Caco-2 (cell line): ENCODE measurements around the gene TCEAL4. TPM values are rescaled to one million over a fixed set of nuclear protein-coding genes. Genes with fewer than 3 reads are reported as not detected.

ENCODE experiments used
- Bru-seq: library from RNA; stranded (reverse); fragments of 400-500 nt; gene quantifications from one replicate; lab custom pipeline; 2021; lab: Mats Ljungman, UMichigan
- BruChase-seq, 2 experiments: library from RNA; stranded (reverse); fragments of 400-500 nt; gene quantifications; one replicate each; lab custom pipeline; 2021; lab: Mats Ljungman, UMichigan
- BruUV-seq: library from RNA; stranded (reverse); fragments of 400-500 nt; replicated peaks from 2 replicates; lab custom pipeline; 2021; lab: Mats Ljungman, UMichigan
- CTCF ChIA-PET: fragments of 300-600 bp; sonication (Branson Sonifier 250); formaldehyde crosslinking; loops from one replicate; lab custom pipeline; 2022; ENCODE audit warnings: antibody characterized with exemption; lab: Charles Lee
- POLR2A ChIA-PET: fragments of 300-600 bp; sonication (Branson Sonifier 250); formaldehyde crosslinking; loops from one replicate; lab custom pipeline; 2022; ENCODE audit warnings: antibody characterized with exemption; lab: Charles Lee
- DNase-seq, 2 experiments: peaks; one replicate each; pipeline versions ENCODE4 v3.0.0 to v3.0.0-alpha.2; 2020 to 2022
- H3K27me3 ChIP-seq: replicated peaks from 2 replicates; pipeline ENCODE4 v1.6.0; 2011; ENCODE audit warnings: low read length; ENCODE audit not compliant: control insufficient read depth, insufficient read depth
- H3K36me3 ChIP-seq: 2 replicates; pipeline ENCODE4 v1.5.1; 2011; ENCODE audit warnings: low read length; ENCODE audit not compliant: control insufficient read depth, insufficient read depth
- H3K4me1 ChIP-seq: fragments of 250-450 bp; sonication (Bioruptor Pico); 2 replicates; pipeline ENCODE4 v1.5.1; 2020; ENCODE audit warnings: mild to moderate bottlenecking
- H3K4me3 ChIP-seq: 2 replicates; pipeline ENCODE4 v1.5.1; 2011; ENCODE audit warnings: low read depth, mild to moderate bottlenecking, control low read depth, low read length
- H3K9me3 ChIP-seq: fragments of 250-450 bp; sonication (Bioruptor Pico); 2 replicates; pipeline ENCODE4 v1.5.1; 2020; ENCODE audit warnings: mild to moderate bottlenecking, moderate library complexity
- H3K27ac Mint-ChIP-seq: one replicate; pipeline ENCODE4 v1.8.0; 2022; ENCODE audit warnings: mixed read lengths; ENCODE audit not compliant: unreplicated experiment
- H3K27me3 Mint-ChIP-seq: one replicate; pipeline ENCODE4 v1.8.0; 2022; ENCODE audit warnings: mixed read lengths; ENCODE audit not compliant: insufficient read depth, unreplicated experiment
- H3K36me3 Mint-ChIP-seq: one replicate; pipeline ENCODE4 v1.8.0; 2022; ENCODE audit warnings: mild to moderate bottlenecking, mixed read lengths; ENCODE audit not compliant: insufficient read depth, unreplicated experiment
- H3K4me1 Mint-ChIP-seq: one replicate; pipeline ENCODE4 v1.8.0; 2022; ENCODE audit warnings: low read depth, mixed read lengths; ENCODE audit not compliant: unreplicated experiment
- H3K4me3 Mint-ChIP-seq: one replicate; pipeline ENCODE4 v1.8.0; 2022; ENCODE audit warnings: mild to moderate bottlenecking, moderate library complexity, mixed read lengths; ENCODE audit not compliant: unreplicated experiment
- H3K9me3 Mint-ChIP-seq: one replicate; pipeline ENCODE4 v1.8.0; 2022; ENCODE audit warnings: mixed read lengths; ENCODE audit not compliant: unreplicated experiment
- intact Hi-C: fragments of 100-400 bp; cut with micrococcal nuclease; formaldehyde crosslinking; loops from one replicate; pipeline ENCODE4 v1.10.0; 2022; ENCODE audit not compliant: unreplicated experiment
- long read RNA-seq: library from polyadenylated mRNA; stranded (forward); transcript quantifications from one replicate; pipeline ENCODE4 v2.0.0, GENCODE V29; 2022
- total RNA-seq: library from RNA; stranded (reverse); gene quantifications from 2 replicates; pipeline ENCODE4 v1.2.3, GENCODE V29; 2022
- TF ChIP-seq, protein P1 (sequence below), 2 experiments: fragments of 200-600 bp in 1 of 2; IDR thresholded peaks; 1 replicate in 1 of 2; 2 replicates in 1 of 2; pipeline versions ENCODE4 v1.5.1 to v1.8.0; 2011 to 2022; ENCODE audit warnings: antibody characterized with exemption in 1 of 2, control low read depth in 1 of 2, inconsistent platforms in 1 of 2, low read depth in 1 of 2, low read length in 1 of 2, mild to moderate bottlenecking in 1 of 2, moderate library complexity in 1 of 2; ENCODE audit not compliant: insufficient read depth in 1 of 2, severe bottlenecking in 1 of 2, unreplicated experiment in 1 of 2

Gene TCEAL4
- total RNA-seq = 39.0 and 42.3 TPM in 2 replicates
- percentile 67 among the genes with signal in this experiment for Bru-seq, nascent RNA
- BruChase-seq, experiment 1, labeled RNA remaining after a 2-hour chase = percentile 79 among the genes with signal in this experiment
- BruChase-seq, experiment 2, labeled RNA remaining after a 6-hour chase = percentile 90 among the genes with signal in this experiment
- long read RNA-seq, transcript TCEAL4-212 (3 exons, 1,008 nt) = minor isoform, 5 of 56 reads
- long read RNA-seq, transcript TCEAL4-208 (3 exons, 1,273 nt) = major isoform, 43 of 56 reads
- long read RNA-seq, partial matches to known transcripts = 0 of 56 reads
- long read RNA-seq, other reads (novel, unspliced or antisense) = 7 of 56 reads

- ChIA-PET POLR2A (interaction anchor here (0.7 to 1.4 kb wide), 2 partner anchors 44 to 101 kb away, joined by 3 to 10 read pairs; no protein-coding TSS in a partner anchor), CTCF (no interaction called here)
- BruUV-seq = no TSS peak
- H3K4me1 Mint-ChIP-seq = no peaks in the 10 kb centered on the region
- peak within 1 kb of the TSS; percentile 68 for H3K4me3 ChIP-seq
- H3K36me3 Mint-ChIP-seq = no peaks in the 10 kb centered on the region
- H3K27me3 ChIP-seq = no peaks in the 10 kb centered on the region
- H3K36me3 ChIP-seq = no peaks in the 10 kb centered on the region
- H3K4me1 ChIP-seq = no peaks in the 10 kb centered on the region
- TF ChIP-seq, protein P1, sequence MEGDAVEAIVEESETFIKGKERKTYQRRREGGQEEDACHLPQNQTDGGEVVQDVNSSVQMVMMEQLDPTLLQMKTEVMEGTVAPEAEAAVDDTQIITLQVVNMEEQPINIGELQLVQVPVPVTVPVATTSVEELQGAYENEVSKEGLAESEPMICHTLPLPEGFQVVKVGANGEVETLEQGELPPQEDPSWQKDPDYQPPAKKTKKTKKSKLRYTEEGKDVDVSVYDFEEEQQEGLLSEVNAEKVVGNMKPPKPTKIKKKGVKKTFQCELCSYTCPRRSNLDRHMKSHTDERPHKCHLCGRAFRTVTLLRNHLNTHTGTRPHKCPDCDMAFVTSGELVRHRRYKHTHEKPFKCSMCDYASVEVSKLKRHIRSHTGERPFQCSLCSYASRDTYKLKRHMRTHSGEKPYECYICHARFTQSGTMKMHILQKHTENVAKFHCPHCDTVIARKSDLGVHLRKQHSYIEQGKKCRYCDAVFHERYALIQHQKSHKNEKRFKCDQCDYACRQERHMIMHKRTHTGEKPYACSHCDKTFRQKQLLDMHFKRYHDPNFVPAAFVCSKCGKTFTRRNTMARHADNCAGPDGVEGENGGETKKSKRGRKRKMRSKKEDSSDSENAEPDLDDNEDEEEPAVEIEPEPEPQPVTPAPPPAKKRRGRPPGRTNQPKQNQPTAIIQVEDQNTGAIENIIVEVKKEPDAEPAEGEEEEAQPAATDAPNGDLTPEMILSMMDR (IDR thresholded peaks at IDR 0.05; ENCODE audit: insufficient read depth in 1 of 2, low read depth in 1 of 2, low read length in 1 of 2, severe bottlenecking in 1 of 2, unreplicated experiment in 1 of 2) = no peak
- H3K27ac Mint-ChIP-seq = peak within 1 kb of the TSS; percentile 72
- H3K9me3 Mint-ChIP-seq = no peaks in the 10 kb centered on the region
- peak; percentile 45 to 46 for DNase-seq
- intact Hi-C loops = no loop called here
- no peaks in the 10 kb centered on the region for H3K27me3 Mint-ChIP-seq
- peak within 1 kb of the TSS; percentile 87 for H3K4me3 Mint-ChIP-seq
- H3K9me3 ChIP-seq = no peaks in the 10 kb centered on the region
These were observed at the start of gene TCEAL4 for GRCh38 chrX:103585411-103586313. Gene TCEAL4 (plus strand): TSS chrX:103585515. CDS start chrX:103586676, 1,161 bp downstream.

- CTCF ChIA-PET = interaction anchor here (1.3 kb wide), 1 partner anchor 94 kb away, joined by 4 read pairs; no protein-coding TSS in a partner anchor
- Histone ChIP-seq H3K4me3 (no peak overlapping the region), H3K27me3 (no peaks in the 10 kb centered on the region), H3K9me3 (no peaks in the 10 kb centered on the region), H3K4me1 (peaks cover 5% of the 10 kb centered on the region; the same call in 1 of the 2 replicates), H3K36me3 (no peaks in the 10 kb centered on the region)
- TF ChIP-seq, protein P1 (IDR thresholded peaks at IDR 0.05; ENCODE audit: insufficient read depth in 1 of 2, low read depth in 1 of 2, low read length in 1 of 2, severe bottlenecking in 1 of 2, unreplicated experiment in 1 of 2) = no peak
- no peak overlapping the region for H3K4me3 Mint-ChIP-seq
- no peaks in the 10 kb centered on the region for H3K4me1 Mint-ChIP-seq
- no peaks in the 10 kb centered on the region for H3K36me3 Mint-ChIP-seq
- intact Hi-C loops = no loop called here
- H3K9me3 Mint-ChIP-seq = no peaks in the 10 kb centered on the region
- H3K27me3 Mint-ChIP-seq = no peaks in the 10 kb centered on the region
- H3K27ac Mint-ChIP-seq = no peak overlapping the region
- DNase-seq = no peak
- BruUV-seq = no TSS peak
- POLR2A ChIA-PET = no interaction called here
These were observed 49.2 kb upstream of the TCEAL4 start for GRCh38 chrX:103536071-103536470.

GRCh38 chrX:103536732-103537131 is 48.6 kb upstream of the TCEAL4 start:
- Histone ChIP-seq H3K27me3 (no peaks in the 10 kb centered on the region), H3K36me3 (no peaks in the 10 kb centered on the region), H3K9me3 (no peaks in the 10 kb centered on the region), H3K4me1 (peaks cover 5% of the 10 kb centered on the region; the same call in 1 of the 2 replicates), H3K4me3 (no peak overlapping the region)
- TF ChIP-seq, protein P1 (IDR thresholded peaks at IDR 0.05; ENCODE audit: insufficient read depth in 1 of 2, low read depth in 1 of 2, low read length in 1 of 2, severe bottlenecking in 1 of 2, unreplicated experiment in 1 of 2) = no peak
- intact Hi-C loops = no loop called here
- ChIA-PET POLR2A (interaction anchor here (0.5 kb wide), 1 partner anchor 160 kb away, joined by 4 read pairs; no protein-coding TSS in a partner anchor), CTCF (interaction anchor here (1.3 kb wide), 1 partner anchor 93 kb away, joined by 4 read pairs; no protein-coding TSS in a partner anchor)
- Mint-ChIP-seq H3K27me3 (no peaks in the 10 kb centered on the region), H3K36me3 (no peaks in the 10 kb centered on the region), H3K4me3 (no peak overlapping the region), H3K27ac (no peak overlapping the region), H3K9me3 (no peaks in the 10 kb centered on the region), H3K4me1 (no peaks in the 10 kb centered on the region)
- DNase-seq = no peak
- BruUV-seq = no TSS peak
